Mesendoderm (in vitro differentiated cells): ENCODE measurements around the gene HEXIM1. TPM values are rescaled to one million over a fixed set of nuclear protein-coding genes. Genes with fewer than 3 reads are reported as not detected.

Experiments used
- small RNA-seq: library from polyadenylated mRNA; stranded (forward); fragments of <200 nt; extraction: miRNeasy Mini kit (QIAGEN cat#:217004); gene quantifications from one replicate; pipeline ENCODE3, GENCODE V24; 2013; ENCODE audit not compliant: insufficient read depth

HEXIM1 gene

Small RNA genes within 50 kb of the gene (small RNA-seq; reads per million reads assigned to genes)
- gene MIR6784, result not detected
